ENCODE data around the gene KIZ. TPM values are rescaled to one million over a fixed set of nuclear protein-coding genes. Genes with fewer than 3 reads are reported as not detected.

Gene KIZ
- total RNA-seq, 1 experiment from 2014 or later: 17.6 TPM

GRCh38 chr20:21278829-21279228, 152.9 kb downstream of the KIZ start (continued):
- TF ChIP-seq REST (IDR thresholded peaks at IDR 0.05; ENCODE audit: low read depth) (no peak), EGR1 (IDR thresholded peaks at IDR 0.05; ENCODE audit: low read depth) (no peak), EZH2 (IDR thresholded peaks at IDR 0.05) (no peak), CEBPB (IDR thresholded peaks at IDR 0.05; ENCODE audit: low read depth) (no peak)

DNA sequence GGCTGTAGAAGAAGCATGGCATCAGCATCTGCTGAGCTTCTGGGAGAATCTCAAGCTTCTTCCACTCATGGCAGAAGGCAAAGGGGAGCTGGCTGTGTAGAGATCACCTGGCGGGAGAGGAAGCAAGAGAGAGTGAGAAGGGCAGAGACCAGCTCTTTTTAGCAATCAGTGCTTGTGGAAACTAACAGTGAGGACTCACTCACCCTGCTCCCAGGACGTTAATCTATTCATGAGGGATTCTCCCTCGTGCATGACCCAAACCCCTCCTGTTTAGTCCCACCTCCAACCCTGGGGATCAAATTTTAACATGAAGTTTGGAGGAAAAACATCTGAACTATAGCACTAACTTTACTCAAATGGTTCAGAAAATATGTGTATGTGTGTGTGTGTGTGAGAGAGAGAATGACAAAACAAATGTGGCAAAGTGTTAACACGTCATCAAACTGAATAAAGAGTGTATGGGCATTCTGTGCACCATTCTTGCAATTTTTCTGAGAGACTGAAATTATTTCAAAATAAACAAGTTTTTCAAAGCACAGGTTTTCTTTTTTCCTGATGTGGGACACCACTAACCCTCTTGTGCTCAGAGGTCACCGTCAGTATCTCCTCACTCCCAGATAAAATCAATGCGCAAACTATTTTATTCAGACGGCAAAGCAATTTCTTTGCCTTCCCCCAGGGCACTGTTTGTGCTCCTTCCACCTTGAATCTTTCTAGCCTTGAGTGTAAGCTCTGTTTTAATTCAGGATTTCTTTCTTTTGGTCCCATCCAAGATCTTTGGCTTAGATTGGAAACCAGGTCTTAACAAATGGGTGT, 154.0 kb downstream of the KIZ start:
- Histone ChIP-seq H3K9me3 (ENCODE audit: control insufficient read depth in 1 of 2, insufficient read depth in 1 of 2, low read depth in 1 of 2, low read length in 2 of 2) (no peaks in the 10 kb centered on the region), H3K4me2 (ENCODE audit: low read length) (no peak overlapping the region), H2AFZ (ENCODE audit: low read depth, low read length, poor library complexity, severe bottlenecking) (no peak overlapping the region), H3K4me1 (ENCODE audit: control insufficient read depth in 1 of 2, insufficient read depth in 2 of 2, low read length in 2 of 2) (no peaks in the 10 kb centered on the region), H4K20me1 (ENCODE audit: insufficient read depth) (no peaks in the 10 kb centered on the region), H3K27ac (ENCODE audit: low read depth, low read length) (no peak overlapping the region), H3K36me3 (ENCODE audit: control insufficient read depth in 1 of 2, insufficient read depth in 2 of 2, low read length in 2 of 2) (no peaks in the 10 kb centered on the region), H3K27me3 (ENCODE audit: insufficient read depth, low read length) (peaks cover 11% of the 10 kb centered on the region; the same call in 1 of the 2 replicates), H3K79me2 (ENCODE audit: insufficient read depth, low read length) (no peaks in the 10 kb centered on the region), H3K4me3 (replicated peaks in 1 of 2; ENCODE audit: low read depth in 1 of 2, low read length in 2 of 2) (no peak overlapping the region), H3K9me2 (ENCODE audit: insufficient read depth) (no peaks in the 10 kb centered on the region), H3K9ac (ENCODE audit: low read length) (no peak overlapping the region)
- ATAC-seq (no peak), DNase-seq (ENCODE audit: low read depth, low spot score) (no peak)
- intact Hi-C loops (cut with micrococcal nuclease): no loop called here
- RAD21 ChIA-PET (ENCODE audit: low non-redundant PET in 1 of 2, low total read pairs in 2 of 2, uncharacterized antibody in 2 of 2, unreplicated experiment in 2 of 2): no interaction called here
- BruUV-seq (replicated peaks): no TSS peak
- CTCF ChIA-PET: no interaction called here
- POLR2A ChIA-PET: interaction anchor here (0.7 kb wide), 1 partner anchor 30 kb away, joined by 4 read pairs; no protein-coding TSS in a partner anchor
- TF ChIP-seq JUND (IDR thresholded peaks at IDR 0.05) (no peak), SIN3A (IDR thresholded peaks at IDR 0.05; ENCODE audit: low read depth) (no peak), EGR1 (IDR thresholded peaks at IDR 0.05; ENCODE audit: low read depth) (no peak), EZH2 (IDR thresholded peaks at IDR 0.05) (no peak), FOSL1 (IDR thresholded peaks at IDR 0.05; ENCODE audit: low read depth) (no peak), ZNF274 (IDR thresholded peaks at IDR 0.05; ENCODE audit: low read depth, low read length) (no peak), CTCF (IDR thresholded peaks at IDR 0.05 in 2 of 3, conservative IDR thresholded peaks at IDR 0.05 in 1 of 3; ENCODE audit: borderline replicate concordance in 1 of 3, insufficient read depth in 1 of 3, low read depth in 2 of 3, low read length in 2 of 3) (no peak), SRF (IDR thresholded peaks at IDR 0.05; ENCODE audit: low read depth) (no peak), ZFX (IDR thresholded peaks at IDR 0.05) (no peak), POLR2AphosphoS5 (IDR thresholded peaks at IDR 0.05; ENCODE audit: low read depth, low read length) (no peak), POLR2A (IDR thresholded peaks at IDR 0.05; ENCODE audit: borderline replicate concordance, extremely low read depth, insufficient read depth, insufficient read length) (no peak), YY1 (IDR thresholded peaks at IDR 0.05; ENCODE audit: extremely low read depth, insufficient replicate concordance, low read depth, low read length) (no peak)
- TF ChIP-seq, protein P1, sequence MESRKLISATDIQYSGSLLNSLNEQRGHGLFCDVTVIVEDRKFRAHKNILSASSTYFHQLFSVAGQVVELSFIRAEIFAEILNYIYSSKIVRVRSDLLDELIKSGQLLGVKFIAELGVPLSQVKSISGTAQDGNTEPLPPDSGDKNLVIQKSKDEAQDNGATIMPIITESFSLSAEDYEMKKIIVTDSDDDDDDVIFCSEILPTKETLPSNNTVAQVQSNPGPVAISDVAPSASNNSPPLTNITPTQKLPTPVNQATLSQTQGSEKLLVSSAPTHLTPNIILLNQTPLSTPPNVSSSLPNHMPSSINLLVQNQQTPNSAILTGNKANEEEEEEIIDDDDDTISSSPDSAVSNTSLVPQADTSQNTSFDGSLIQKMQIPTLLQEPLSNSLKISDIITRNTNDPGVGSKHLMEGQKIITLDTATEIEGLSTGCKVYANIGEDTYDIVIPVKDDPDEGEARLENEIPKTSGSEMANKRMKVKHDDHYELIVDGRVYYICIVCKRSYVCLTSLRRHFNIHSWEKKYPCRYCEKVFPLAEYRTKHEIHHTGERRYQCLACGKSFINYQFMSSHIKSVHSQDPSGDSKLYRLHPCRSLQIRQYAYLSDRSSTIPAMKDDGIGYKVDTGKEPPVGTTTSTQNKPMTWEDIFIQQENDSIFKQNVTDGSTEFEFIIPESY (IDR thresholded peaks at IDR 0.05; ENCODE audit: extremely low read depth, insufficient replicate concordance, low read length): no peak
- TF ChIP-seq, protein P2, sequence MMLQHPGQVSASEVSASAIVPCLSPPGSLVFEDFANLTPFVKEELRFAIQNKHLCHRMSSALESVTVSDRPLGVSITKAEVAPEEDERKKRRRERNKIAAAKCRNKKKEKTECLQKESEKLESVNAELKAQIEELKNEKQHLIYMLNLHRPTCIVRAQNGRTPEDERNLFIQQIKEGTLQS (IDR thresholded peaks at IDR 0.05): no peak
- TF ChIP-seq, protein P3, sequence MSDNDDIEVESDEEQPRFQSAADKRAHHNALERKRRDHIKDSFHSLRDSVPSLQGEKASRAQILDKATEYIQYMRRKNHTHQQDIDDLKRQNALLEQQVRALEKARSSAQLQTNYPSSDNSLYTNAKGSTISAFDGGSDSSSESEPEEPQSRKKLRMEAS (IDR thresholded peaks at IDR 0.05): no peak
